ENCODE measurements around the gene SOX15. TPM values are rescaled to one million over a fixed set of nuclear protein-coding genes. Genes with fewer than 3 reads are reported as not detected.

Gene SOX15
- total and polyA plus RNA-seq, 10 of the 15 experiments (the other 5 are each of a cell fraction or from before 2014, with no cell fraction given) = 0.06 to 0.53 (median 0.16) TPM; not detected in 2

DNA sequence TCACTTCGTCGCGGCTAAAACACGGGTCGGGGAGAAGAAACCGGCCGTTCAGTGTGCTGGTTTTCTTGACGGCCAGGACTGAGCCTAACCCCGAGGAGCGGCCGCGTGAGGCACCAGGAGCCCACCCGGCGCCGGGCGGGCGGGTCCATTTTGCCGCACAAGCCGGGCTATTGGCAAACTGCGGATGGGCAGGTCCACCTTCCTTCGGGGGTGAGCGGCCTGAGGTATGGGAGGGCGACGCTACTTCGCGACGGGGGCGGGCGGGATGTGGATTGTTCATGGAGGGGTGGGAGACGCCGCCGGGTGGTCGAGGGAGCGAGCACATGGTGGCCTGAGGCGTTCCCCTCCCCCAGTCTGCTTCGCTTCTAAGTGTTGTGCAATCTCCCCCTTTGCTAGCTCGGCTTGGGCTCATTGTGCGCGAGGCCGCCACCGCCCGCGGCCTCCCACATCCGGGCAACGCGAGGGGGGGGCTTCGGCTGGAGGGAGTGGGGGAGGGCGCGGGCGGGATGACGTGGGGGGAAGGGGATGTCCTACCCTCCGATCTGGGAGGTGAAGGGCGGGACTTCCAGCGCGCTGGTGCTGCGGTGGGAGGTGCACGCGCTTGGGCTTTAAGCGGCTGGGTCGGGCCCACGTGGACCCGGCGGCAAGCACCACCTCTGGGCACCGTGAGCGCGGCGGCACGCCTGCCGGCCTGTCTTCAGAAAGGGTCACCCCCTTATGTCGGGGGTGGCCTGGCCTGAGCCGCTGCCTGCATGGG lies 16.4 kb downstream of the SOX15 start (continued):
- TF ChIP-seq, protein P1, sequence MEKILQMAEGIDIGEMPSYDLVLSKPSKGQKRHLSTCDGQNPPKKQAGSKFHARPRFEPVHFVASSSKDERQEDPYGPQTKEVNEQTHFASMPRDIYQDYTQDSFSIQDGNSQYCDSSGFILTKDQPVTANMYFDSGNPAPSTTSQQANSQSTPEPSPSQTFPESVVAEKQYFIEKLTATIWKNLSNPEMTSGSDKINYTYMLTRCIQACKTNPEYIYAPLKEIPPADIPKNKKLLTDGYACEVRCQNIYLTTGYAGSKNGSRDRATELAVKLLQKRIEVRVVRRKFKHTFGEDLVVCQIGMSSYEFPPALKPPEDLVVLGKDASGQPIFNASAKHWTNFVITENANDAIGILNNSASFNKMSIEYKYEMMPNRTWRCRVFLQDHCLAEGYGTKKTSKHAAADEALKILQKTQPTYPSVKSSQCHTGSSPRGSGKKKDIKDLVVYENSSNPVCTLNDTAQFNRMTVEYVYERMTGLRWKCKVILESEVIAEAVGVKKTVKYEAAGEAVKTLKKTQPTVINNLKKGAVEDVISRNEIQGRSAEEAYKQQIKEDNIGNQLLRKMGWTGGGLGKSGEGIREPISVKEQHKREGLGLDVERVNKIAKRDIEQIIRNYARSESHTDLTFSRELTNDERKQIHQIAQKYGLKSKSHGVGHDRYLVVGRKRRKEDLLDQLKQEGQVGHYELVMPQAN (conservative IDR thresholded peaks at IDR 0.05) = peak; percentile 98
- TF ChIP-seq FOS (IDR thresholded peaks at IDR 0.05; ENCODE audit: borderline replicate concordance, extremely low read depth, insufficient read length) (no peak), FOXK2 (IDR thresholded peaks at IDR 0.05) (peak; percentile 89), TAF1 (IDR thresholded peaks at IDR 0.05; ENCODE audit: borderline replicate concordance, low read depth, low read length) (peak; percentile 82; the same call in 1 of the 2 replicates), ZNF24 (IDR thresholded peaks at IDR 0.05) (peak; percentile 70; the same call in 1 of the 2 replicates), CHD2 (IDR thresholded peaks at IDR 0.05; ENCODE audit: borderline replicate concordance, low read depth, low read length) (peak; percentile 82), BACH1 (IDR thresholded peaks at IDR 0.05; ENCODE audit: borderline replicate concordance) (peak; percentile 67; the same call in 1 of the 2 replicates), ATF7 (IDR thresholded peaks at IDR 0.05; ENCODE audit: low read depth) (peak; percentile 82), GATAD2B (conservative IDR thresholded peaks at IDR 0.05; ENCODE audit: low read depth) (no peak), JUND (IDR thresholded peaks at IDR 0.05; ENCODE audit: low read depth, low read length) (peak; percentile 35; the same call in 1 of the 2 replicates)
- TF ChIP-seq, protein P2, sequence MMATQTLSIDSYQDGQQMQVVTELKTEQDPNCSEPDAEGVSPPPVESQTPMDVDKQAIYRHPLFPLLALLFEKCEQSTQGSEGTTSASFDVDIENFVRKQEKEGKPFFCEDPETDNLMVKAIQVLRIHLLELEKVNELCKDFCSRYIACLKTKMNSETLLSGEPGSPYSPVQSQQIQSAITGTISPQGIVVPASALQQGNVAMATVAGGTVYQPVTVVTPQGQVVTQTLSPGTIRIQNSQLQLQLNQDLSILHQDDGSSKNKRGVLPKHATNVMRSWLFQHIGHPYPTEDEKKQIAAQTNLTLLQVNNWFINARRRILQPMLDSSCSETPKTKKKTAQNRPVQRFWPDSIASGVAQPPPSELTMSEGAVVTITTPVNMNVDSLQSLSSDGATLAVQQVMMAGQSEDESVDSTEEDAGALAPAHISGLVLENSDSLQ (IDR thresholded peaks at IDR 0.05) = 0 out of 2 replicates have a peak, but pooled peaks have one; percentile 6
- TF ChIP-seq, protein P3, sequence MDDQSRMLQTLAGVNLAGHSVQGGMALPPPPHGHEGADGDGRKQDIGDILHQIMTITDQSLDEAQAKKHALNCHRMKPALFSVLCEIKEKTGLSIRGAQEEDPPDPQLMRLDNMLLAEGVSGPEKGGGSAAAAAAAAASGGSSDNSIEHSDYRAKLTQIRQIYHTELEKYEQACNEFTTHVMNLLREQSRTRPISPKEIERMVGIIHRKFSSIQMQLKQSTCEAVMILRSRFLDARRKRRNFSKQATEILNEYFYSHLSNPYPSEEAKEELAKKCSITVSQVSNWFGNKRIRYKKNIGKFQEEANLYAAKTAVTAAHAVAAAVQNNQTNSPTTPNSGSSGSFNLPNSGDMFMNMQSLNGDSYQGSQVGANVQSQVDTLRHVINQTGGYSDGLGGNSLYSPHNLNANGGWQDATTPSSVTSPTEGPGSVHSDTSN (IDR thresholded peaks at IDR 0.05; ENCODE audit: insufficient replicate concordance, low read depth, low read length) = peak; percentile 56
- TF ChIP-seq, protein P4, sequence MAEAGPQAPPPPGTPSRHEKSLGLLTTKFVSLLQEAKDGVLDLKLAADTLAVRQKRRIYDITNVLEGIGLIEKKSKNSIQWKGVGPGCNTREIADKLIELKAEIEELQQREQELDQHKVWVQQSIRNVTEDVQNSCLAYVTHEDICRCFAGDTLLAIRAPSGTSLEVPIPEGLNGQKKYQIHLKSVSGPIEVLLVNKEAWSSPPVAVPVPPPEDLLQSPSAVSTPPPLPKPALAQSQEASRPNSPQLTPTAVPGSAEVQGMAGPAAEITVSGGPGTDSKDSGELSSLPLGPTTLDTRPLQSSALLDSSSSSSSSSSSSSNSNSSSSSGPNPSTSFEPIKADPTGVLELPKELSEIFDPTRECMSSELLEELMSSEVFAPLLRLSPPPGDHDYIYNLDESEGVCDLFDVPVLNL (IDR thresholded peaks at IDR 0.05; ENCODE audit: low read depth, low read length) = no peak
- TF ChIP-seq, protein P5, sequence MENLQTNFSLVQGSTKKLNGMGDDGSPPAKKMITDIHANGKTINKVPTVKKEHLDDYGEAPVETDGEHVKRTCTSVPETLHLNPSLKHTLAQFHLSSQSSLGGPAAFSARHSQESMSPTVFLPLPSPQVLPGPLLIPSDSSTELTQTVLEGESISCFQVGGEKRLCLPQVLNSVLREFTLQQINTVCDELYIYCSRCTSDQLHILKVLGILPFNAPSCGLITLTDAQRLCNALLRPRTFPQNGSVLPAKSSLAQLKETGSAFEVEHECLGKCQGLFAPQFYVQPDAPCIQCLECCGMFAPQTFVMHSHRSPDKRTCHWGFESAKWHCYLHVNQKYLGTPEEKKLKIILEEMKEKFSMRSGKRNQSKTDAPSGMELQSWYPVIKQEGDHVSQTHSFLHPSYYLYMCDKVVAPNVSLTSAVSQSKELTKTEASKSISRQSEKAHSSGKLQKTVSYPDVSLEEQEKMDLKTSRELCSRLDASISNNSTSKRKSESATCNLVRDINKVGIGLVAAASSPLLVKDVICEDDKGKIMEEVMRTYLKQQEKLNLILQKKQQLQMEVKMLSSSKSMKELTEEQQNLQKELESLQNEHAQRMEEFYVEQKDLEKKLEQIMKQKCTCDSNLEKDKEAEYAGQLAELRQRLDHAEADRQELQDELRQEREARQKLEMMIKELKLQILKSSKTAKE (IDR thresholded peaks at IDR 0.05; ENCODE audit: low read depth, poor library complexity, severe bottlenecking) = no peak
- TF ChIP-seq, protein P6, sequence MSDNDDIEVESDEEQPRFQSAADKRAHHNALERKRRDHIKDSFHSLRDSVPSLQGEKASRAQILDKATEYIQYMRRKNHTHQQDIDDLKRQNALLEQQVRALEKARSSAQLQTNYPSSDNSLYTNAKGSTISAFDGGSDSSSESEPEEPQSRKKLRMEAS (IDR thresholded peaks at IDR 0.05; ENCODE audit: low read depth, low read length) = peak; percentile 94
- TF ChIP-seq, protein P7, sequence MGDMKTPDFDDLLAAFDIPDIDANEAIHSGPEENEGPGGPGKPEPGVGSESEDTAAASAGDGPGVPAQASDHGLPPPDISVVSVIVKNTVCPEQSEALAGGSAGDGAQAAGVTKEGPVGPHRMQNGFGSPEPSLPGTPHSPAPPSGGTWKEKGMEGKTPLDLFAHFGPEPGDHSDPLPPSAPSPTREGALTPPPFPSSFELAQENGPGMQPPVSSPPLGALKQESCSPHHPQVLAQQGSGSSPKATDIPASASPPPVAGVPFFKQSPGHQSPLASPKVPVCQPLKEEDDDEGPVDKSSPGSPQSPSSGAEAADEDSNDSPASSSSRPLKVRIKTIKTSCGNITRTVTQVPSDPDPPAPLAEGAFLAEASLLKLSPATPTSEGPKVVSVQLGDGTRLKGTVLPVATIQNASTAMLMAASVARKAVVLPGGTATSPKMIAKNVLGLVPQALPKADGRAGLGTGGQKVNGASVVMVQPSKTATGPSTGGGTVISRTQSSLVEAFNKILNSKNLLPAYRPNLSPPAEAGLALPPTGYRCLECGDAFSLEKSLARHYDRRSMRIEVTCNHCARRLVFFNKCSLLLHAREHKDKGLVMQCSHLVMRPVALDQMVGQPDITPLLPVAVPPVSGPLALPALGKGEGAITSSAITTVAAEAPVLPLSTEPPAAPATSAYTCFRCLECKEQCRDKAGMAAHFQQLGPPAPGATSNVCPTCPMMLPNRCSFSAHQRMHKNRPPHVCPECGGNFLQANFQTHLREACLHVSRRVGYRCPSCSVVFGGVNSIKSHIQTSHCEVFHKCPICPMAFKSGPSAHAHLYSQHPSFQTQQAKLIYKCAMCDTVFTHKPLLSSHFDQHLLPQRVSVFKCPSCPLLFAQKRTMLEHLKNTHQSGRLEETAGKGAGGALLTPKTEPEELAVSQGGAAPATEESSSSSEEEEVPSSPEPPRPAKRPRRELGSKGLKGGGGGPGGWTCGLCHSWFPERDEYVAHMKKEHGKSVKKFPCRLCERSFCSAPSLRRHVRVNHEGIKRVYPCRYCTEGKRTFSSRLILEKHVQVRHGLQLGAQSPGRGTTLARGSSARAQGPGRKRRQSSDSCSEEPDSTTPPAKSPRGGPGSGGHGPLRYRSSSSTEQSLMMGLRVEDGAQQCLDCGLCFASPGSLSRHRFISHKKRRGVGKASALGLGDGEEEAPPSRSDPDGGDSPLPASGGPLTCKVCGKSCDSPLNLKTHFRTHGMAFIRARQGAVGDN (IDR thresholded peaks at IDR 0.05) = peak; percentile 49; the same call in 1 of the 2 replicates
